ENCODE results near the gene TAS1R2. TPM values are rescaled to one million over a fixed set of nuclear protein-coding genes. Genes with fewer than 3 reads are reported as not detected.

Gene TAS1R2
- total RNA-seq, 1 donor from 2014 or later = not detected

GRCh38 chr1:18829671-18830070 lies 29.8 kb downstream of the TAS1R2 start:
- DNase-seq = no peak

GRCh38 chr1:18828224-18828623 lies 31.2 kb downstream of the TAS1R2 start:
- no peaks in the 10 kb centered on the region for H3K4me1 ChIP-seq
- no peaks in the 10 kb centered on the region for H3K9me3 ChIP-seq
- H3K27me3 ChIP-seq (ENCODE audit: low read depth) = peaks cover 7% of the 10 kb centered on the region
- intact Hi-C loops (cut with DNase I) = no loop called here
- DNase-seq (no peak), ATAC-seq (no peak)
- H3K4me3 ChIP-seq = no peak overlapping the region
- no peak overlapping the region for H3K27ac ChIP-seq
- TF ChIP-seq CTCF (IDR thresholded peaks at IDR 0.05) = no peak
- H3K36me3 ChIP-seq = no peaks in the 10 kb centered on the region

More at GRCh38 chr1:18829671-18830070, 29.8 kb downstream of the TAS1R2 start:
- no peak for TF ChIP-seq CTCF (IDR thresholded peaks at IDR 0.05)
- no peaks in the 10 kb centered on the region for H3K4me1 ChIP-seq
- no peak overlapping the region for H3K27ac ChIP-seq
- no peak overlapping the region for H3K4me3 ChIP-seq
- intact Hi-C loops (cut with DNase I) = no loop called here
- ATAC-seq = no peak
- no peaks in the 10 kb centered on the region for H3K9me3 ChIP-seq
- no peaks in the 10 kb centered on the region for H3K36me3 ChIP-seq
- peaks cover 7% of the 10 kb centered on the region for H3K27me3 ChIP-seq (ENCODE audit: low read depth)

- ATAC-seq (no peak), DNase-seq (no peak)
- H3K27me3 ChIP-seq (ENCODE audit: low read depth) = peaks cover 20% of the 10 kb centered on the region
- intact Hi-C loops (cut with DNase I) = no loop called here
- no peaks in the 10 kb centered on the region for H3K4me1 ChIP-seq
- H3K4me3 ChIP-seq = no peak overlapping the region
- no peaks in the 10 kb centered on the region for H3K9me3 ChIP-seq
- H3K36me3 ChIP-seq = no peaks in the 10 kb centered on the region
- H3K27ac ChIP-seq = no peak overlapping the region
- no peak for TF ChIP-seq CTCF (IDR thresholded peaks at IDR 0.05)
These were observed 36.0 kb downstream of the TAS1R2 start for GRCh38 chr1:18823438-18823837.

- no peak overlapping the region for H3K4me3 ChIP-seq
- H3K9me3 ChIP-seq = no peaks in the 10 kb centered on the region
- H3K27ac ChIP-seq = no peak overlapping the region
- TF ChIP-seq CTCF (IDR thresholded peaks at IDR 0.05) = peak; percentile 88
- H3K27me3 ChIP-seq (ENCODE audit: low read depth) = peaks cover 37% of the 10 kb centered on the region
- DNase-seq (peak; percentile 79), ATAC-seq (peak; percentile 86 to 88)
- intact Hi-C loops (cut with DNase I) = no loop called here
- H3K4me1 ChIP-seq = no peaks in the 10 kb centered on the region
- H3K36me3 ChIP-seq = no peaks in the 10 kb centered on the region
These were observed 38.4 kb downstream of the TAS1R2 start for GRCh38 chr1:18820791-18821641.

- peaks cover 37% of the 10 kb centered on the region for H3K27me3 ChIP-seq (ENCODE audit: low read depth)
- H3K9me3 ChIP-seq = no peaks in the 10 kb centered on the region
- H3K27ac ChIP-seq = no peak overlapping the region
- H3K36me3 ChIP-seq = no peaks in the 10 kb centered on the region
- DNase-seq = no peak
- H3K4me1 ChIP-seq = no peaks in the 10 kb centered on the region
- no peak for TF ChIP-seq CTCF (IDR thresholded peaks at IDR 0.05)
- ATAC-seq = no peak
- no peak overlapping the region for H3K4me3 ChIP-seq
- intact Hi-C loops (cut with DNase I) = no loop called here
These were observed 39.3 kb downstream of the TAS1R2 start for GRCh38 chr1:18819986-18820790.

Measured in lower lobe of right lung (tissue), 2 donors.